Activated CD4-positive, alpha-beta T cell treated with anti-CD3 and anti-CD28 coated beads for 48 hours (primary cell): ENCODE data around the gene LASP1NB.

ENCODE experiments used
- DNase-seq: peaks from one replicate; pipeline ENCODE4 v3.0.0-alpha.2; 2020

The LASP1NB gene

DNA sequence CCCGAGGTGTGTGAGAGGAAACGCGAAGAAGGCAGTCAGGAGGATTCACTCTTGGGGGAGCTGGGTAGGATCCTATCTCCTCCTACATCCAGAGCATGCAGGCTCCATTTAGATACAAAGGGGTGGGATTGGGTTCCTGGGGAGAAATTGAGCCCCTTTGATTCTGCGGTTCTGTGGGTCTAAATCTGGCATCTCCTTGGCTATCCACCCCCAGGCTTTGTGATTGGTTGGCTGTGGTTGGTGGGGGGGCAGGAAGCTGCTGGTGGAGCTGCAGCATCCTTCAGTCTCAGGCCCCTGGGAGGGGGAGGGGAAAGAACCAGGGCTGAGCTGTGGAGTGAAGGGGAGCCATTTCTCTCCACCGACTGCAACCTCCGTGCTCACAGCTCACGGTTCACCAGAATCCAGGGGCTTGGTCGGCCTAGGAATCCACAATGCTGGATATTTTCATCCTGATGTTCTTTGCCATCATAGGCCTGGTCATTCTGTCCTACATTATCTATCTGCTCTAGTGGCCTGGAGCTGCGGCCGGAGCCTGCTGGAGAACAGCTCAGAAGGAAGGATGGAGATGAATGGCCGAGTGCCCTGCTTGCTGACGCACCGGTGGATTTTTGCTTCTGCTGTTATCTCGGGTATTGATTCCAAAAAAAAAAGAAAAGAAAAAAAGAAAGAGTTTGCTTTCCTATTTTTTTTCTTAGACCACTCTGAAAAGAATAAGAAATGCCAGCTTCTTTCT is at the start of gene LASP1NB:
TSS of gene LASP1NB (plus strand) at position 352 of the 733 bp plus-strand sequence.
- DNase-seq, result peak; percentile 50

DNA sequence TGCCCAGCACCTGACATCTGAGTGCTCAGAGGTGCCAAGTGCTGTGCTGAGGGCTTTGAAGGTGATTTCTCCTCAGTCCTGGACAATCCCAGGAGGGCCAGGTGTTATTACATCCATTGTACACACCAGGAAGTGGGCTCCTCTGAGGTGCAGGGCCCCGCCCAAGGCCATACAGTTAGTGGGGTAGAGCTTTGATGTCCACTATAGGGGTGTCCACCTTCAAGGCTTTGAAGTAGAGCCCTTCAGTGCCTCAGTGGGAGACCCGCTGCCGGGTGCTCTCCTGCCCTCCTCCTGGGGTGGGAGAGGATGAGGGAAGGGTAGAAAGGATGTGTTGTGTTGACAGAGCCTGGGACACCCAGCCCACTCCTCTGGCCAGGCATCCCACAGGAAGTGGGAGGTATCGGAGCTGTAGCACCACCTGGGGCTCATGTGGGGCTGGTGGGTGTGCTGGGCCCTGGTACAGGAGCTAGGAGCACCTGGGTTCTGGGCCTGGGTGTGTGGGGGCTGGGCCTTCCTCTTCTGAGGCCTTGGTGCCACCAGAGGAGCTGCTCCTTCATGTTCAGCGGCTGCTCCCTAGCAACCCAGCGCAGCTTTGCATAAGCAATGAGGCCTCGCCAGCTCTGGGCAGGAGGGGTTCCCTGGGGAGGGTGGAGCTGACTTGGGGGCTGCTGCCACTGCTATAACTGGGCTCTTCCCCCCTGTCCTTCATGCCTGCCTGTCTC is 48.1 kb upstream of the LASP1NB start:
- no peak for DNase-seq

DNA sequence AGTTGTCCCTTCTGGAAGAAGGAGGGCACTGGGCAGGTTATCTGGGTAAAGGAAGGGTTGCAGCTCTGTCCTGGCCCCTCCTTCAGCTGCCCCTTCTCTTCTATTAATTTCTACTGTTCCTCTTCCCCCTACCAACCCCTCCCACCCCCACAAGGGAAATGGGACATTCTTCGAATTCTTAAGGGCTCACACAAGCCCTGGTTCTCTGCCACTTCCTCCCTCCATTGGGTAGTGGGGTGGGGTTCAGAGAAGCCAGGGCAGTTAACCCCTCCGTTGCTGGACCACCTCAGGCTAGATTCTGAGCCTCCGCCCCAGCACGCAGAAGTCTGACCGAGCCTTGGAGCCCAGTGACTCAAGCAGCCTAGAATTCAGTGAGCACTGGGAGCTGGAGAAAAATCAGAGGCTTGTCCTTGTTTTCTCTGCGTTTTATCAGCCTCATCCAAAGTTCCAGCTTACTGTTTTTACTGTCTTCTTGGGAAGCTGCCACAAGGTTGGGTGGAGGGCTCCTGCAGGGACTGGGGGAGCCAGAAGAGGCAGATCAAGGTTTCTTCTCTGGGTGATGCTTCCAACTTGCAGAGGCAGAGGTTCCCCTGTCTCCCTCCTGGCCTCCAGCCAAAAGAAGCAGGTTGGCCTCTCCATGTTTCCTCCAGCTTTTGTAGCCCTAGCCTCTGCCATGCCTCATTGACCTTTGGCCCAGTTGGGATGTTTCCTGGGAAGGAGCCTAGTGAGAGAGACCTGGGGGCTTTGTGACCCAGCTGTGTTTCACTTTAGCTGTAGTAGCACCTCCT is 45.3 kb upstream of the LASP1NB start:
- no peak for DNase-seq

DNA sequence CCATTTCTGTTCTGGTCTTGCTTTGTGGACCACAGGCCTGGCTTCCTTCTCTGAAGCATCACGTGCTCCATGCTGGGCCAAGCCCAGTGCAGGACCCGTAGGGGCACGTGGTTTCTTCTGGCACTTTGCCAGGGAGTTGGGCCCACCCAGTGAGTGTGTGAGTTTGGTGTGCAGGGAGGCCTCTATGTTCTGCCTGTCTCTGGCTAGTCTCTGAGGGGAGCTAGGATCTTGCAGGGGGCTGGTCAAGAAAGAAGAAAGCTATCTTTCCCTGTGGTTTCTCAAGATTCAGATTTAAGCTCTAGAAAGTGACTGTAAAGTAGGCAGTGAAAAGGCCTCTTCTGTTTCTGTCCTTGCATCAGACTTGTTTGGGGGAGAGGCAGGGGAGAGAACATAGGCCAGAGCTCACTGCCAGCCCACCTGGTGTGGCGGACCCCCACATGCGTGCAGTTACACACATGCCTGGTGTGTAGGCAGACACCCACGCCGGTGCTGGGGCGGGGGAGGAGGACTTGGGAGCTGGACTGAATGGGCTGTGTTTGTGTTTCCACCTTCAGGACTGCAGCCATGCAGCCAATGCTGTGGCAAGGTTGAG is 43.7 kb upstream of the LASP1NB start:
- peak; percentile 68 for DNase-seq

DNA sequence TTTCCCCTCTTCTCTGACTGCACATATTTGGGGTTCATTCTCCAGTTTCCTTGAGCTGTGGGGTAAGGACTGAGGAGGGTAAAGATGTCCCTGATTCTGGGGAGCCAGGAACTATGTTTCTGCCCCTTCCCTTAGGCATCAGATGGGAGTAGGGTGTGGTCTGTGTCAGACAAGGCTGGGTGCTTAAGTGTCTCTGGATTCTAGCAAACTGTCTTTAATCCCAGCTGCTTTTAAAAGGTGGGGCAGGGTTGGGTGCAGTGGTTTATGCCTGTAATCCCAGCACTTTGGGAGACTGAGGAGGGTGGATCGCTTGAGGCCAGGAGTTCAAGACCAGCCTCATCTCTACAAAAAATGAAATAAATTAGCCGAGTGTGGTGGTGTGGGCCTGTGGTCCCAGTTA is 42.5 kb upstream of the LASP1NB start:
- DNase-seq, result no peak

DNA sequence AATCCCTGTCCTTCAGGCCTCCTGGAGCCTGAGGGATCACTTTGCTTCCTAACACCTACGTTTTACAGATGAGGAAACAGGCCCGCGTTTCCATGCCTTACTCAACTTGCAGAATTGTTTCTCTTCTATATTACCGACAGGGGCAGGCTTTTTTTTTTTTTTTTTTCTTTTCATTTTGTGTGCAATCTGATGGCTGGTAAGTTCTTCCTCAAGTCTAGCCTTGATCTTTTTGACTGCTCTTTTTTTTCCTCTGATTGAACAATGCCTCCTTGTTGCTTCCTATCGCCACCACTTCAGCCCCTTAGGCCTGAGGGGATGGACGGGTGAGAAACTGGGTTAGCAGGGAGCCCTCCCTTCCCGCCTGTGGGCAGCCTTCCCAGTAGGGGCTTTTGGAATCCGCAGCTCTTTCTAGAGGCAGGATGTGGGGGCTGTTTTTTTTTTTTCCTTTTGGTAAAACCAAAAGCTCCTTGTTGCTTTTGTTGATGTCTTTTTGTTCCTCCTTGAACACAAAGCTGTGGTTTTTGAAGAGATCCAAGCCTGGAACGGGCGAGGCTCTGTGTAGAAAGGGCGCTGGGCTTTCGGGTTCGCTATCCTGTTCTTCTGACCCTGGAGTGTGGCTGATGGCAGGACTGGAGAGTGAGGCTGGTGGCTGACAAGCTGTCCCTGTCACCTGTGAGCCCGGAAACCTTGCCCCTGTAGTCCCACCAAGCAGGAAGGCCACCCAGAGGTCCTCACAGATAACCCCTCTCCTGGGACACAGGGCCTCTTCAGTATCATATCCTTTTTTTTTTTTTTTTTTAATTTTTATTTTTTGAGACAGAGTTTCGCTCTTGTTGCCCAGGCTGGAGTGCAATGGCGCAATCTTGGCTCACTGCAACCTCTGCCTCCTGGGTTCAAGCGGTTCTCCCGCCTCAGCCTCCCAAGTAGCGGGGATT is 41.6 kb upstream of the LASP1NB start:
- DNase-seq, result no peak

DNA sequence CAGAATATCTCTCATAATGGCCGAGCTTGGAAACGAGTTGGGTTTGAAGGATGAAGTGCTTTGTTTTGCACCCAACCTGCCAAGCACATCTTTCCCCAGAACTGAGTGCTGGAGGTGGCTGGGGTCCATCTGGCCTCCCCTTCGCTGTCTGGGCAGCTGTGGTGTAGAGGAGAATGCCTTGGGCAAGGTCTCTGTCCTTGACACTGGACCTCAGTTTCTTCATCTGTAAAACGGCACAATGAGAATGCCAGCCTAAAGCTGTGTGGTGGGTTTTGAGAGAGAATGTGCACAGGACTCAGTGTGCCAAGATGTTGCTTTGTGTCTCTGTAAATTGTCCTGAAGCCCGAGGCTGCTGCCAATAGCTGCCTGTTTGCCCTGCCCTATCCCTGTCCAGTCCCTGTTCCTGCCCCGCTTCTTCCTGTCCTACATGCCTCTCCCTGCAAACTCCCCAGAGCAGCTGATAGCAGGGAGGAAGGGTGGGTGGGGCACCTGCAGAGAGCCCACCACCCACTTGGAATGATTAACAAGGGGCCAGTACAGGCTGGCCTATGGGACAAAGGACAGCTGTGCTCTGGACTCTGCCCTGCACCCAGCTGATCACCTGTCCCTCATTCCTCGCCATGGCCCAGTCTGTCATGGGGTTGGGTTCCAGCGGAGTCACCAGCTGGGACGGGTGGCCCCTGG is 40.2 kb upstream of the LASP1NB start:
- no peak for DNase-seq

DNA sequence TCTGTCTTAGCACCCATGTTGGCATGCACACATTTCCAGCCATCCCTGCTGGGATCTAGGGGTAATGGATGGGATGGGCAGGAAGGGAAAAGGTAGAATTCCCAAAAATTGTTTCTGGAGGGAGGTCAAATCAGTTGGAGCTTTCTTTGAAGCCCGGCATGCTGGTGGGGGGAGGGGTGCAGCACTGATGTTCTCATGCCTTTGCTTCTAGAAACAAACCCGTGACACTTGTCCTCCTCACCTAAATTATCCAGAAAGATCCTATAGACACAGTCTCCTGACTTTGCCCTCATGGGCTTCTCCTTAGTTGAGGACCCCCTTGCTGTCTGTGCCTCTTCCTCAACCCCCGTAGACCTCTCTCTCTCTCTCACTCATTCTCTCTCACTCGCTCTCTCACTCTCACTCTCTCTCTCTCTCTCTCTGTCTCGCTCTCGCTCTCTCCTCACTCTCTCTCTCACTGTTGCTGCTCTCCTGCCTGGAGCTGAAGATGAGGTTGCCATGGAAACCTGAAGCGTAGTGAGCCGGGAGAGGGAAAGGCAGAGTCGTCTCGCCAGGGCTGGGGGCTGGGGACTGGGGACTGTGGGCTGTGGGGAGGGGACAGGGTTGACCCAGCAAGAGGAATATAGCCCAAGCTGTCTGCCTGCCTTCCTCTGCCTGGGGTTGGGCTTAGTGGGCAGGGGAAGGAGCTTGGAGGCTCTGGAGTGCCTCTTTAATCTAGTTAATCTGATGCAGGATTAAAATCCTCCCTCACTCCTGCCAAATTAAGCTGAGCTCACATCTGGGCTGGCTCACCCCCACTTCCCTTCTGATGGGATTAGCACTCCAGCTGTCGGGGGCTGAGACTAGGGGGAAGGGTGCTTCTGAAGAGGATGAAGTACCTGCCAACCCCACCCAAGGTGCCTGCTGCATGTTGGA is 39.4 kb upstream of the LASP1NB start:
- no peak for DNase-seq

DNA sequence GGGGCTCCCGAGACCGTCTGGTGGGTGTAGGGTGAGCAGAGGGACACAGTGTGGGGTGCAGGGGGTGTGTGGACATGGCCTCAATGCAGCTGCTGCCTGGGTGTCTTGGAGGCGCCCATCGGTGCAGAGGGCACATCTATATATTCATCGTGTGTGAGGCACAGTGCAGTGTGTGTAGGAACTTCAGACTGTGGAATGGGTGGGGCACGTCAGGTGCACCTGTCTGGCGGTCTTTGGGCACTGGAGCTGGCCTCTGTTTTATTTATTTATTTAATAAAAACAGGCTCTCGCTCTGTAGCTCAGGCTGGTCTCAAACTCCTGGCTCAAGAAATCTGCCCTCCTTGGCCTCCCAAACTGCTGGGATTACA is 38.8 kb upstream of the LASP1NB start:
- no peak for DNase-seq

DNA sequence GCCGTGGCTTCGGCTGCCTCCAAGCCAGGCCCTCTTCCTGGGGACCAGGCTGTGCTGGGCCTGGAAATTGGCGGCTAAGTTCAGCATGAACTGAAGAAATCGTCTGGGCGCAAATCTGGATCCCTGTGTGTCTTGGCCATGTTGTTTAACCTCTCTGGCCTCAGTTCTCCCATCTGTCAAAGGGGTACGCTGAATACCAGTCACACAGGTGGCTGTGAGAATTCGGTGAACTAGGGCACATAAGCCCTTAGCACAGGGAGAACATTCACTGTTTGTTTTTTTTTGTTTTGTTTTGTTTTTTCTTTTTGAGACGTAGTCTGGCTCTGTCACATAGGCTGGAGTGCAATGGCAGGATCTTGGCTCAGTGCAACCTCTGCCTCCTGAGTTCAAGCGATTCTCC is 36.6 kb upstream of the LASP1NB start:
- DNase-seq, result no peak

DNA sequence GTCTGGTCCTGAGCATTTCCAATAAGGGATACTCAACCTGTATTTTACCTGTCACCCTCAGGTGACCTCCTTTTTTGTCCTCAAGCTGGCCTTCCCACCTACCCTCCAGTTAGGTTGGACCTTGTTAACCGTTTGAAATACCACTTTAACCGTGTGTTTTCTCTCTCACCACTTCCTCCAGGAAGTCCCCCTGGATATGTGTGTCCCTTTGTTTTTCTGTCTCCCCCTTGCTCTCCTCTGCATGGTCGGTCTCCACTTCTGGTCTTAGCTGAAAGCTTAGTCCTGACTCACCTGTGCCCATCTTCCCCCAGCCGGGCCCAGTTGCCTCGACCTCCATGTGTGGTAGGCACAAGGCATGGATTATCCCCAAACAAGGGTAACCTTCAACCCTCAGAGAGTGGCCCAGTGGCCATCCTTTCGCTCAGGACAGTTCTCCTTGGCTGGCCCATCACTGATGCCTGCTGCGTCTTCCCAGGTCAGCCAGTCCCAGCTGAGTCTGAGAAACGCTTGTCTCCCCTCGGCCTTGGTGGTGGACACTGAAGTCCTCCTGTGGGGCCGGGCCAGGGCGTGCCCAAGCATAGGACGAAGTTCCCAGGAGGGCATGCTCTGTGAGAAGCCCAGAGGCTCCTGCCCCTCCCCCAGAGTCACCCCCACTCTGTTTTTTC is 35.5 kb upstream of the LASP1NB start:
- no peak for DNase-seq

DNA sequence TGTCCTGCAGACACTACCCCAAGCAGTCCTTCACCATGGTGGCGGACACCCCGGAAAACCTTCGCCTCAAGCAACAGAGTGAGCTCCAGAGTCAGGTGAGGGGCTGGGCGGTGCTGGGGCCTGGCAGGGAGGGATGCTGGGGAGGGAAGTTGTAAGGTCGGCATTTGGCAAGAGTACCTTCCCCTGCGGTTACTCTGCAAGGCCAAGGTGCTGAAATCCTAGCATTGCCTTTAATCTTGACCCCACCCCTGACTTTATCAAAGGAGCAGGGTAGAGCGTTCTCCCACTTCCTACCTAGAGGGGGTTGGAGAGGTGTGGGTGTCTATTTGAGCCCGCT is 35.0 kb upstream of the LASP1NB start:
- no peak for DNase-seq

DNA sequence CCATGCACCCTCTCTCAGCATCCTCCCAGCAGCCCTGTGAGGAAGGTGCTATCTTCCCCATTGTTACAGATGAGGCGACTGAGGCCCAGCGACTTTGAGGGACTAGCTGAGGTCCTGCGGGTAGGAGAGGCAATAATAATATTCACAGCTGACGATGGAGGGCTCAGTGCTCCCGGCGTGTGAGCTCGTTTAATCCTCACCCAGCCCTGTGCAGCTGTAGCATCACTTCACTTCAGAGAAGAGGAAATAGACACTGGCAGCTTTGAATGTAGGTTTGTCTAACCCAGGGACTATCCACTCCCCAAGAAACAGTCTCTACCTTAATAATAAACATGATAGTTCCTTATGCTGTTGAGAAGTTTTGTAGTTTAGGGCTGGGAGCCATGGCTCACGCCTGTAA is 34.0 kb upstream of the LASP1NB start:
- DNase-seq, result no peak

DNA sequence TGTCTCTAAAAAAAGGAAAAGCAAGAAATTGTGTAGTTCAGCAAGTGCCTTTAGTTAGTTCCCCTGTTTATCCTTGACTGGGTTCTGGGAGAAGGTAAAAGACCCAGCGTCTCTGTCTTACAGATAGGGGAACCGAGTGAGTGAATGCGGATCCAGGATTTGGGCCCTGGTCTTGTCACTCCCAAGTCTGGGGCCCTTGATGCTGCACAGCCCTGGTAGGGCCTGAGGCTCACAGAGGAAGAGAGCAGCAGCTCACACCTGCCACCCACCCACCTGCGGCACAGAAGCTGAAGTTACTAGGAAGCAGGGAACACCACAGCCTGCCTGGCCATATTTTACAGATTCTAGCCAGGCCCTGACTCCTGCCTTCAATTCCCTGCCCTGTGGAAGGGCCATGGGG is 33.3 kb upstream of the LASP1NB start:
- DNase-seq, result no peak

DNA sequence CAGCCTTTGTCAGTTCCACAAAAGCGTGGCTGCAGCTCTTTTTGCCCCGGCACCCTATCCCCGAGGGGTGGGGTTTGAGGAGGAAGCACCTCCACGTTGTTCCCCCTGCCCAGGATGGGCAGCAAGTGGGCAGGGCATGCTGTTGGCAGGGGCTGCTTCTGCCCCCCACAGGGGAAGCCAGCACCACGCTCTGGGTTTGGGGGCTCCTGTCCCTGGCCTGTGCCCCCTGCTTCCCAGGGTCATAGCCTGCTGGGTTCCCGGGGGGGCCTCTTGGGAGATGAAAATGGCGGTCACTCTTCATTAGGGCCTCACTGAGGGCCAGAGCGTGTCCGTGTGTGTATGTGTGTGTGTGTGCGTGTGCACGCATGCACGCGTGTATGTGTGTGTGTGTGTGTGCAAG is 32.8 kb upstream of the LASP1NB start:
- no peak for DNase-seq

DNA sequence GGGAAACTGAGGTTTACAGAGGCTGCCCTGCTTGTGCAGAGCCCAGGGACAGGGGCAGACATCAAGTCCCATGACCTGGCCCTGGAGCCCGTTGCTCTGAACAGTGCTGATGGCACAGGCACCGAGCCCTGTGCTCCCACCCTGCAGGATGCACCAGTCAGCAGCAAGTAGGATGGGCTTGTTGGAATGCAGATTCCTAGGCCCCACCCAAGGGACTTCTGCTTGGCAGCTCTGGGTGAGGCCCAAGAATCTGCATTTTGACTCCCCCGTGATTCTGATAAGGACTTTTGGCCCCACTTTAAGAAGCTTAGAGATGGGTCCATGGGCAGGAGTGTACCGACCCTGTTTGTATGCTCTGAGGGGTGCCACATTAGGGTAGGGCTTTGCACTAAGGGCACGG is 32.3 kb upstream of the LASP1NB start:
- no peak for DNase-seq

DNA sequence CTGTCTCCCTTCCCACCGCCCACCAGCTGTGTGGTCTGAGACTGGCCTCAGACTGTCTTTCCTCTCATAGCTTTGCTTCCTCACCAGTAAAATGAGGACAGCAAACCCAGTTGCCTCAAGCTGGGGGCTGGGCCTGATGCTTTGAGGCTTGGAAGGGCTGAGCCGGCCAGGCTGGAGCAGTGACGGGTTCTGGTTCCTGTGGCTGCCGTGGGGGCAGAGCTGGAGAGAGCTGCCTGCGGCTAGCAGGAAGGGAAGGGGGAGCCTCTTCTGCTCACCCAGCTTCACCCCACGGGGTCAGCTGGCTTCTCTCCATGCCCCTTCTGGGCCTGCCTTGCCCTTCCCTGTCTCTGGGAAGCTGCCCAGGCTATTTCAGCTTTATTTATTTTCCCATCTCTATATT is 31.8 kb upstream of the LASP1NB start:
- DNase-seq, result peak; percentile 51

DNA sequence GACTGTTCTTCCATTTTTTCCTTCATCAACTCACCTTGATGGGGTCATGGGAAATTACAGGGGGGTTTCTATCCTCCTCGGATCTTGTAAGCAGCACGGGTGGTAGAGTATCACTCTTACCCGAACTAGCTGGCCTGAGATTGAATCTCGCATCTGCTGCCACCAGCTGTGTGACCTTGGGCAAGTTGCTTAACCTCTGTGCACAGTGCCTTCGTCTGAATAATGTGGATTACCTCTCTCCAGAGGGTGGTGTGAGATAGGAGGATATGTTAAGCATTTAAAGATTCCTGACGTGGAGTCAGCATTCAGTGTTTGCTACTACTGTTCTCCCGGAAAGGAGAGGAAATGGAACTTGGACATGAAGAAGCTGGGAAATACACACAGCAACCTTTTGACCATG is 31.1 kb upstream of the LASP1NB start:
- no peak for DNase-seq

DNA sequence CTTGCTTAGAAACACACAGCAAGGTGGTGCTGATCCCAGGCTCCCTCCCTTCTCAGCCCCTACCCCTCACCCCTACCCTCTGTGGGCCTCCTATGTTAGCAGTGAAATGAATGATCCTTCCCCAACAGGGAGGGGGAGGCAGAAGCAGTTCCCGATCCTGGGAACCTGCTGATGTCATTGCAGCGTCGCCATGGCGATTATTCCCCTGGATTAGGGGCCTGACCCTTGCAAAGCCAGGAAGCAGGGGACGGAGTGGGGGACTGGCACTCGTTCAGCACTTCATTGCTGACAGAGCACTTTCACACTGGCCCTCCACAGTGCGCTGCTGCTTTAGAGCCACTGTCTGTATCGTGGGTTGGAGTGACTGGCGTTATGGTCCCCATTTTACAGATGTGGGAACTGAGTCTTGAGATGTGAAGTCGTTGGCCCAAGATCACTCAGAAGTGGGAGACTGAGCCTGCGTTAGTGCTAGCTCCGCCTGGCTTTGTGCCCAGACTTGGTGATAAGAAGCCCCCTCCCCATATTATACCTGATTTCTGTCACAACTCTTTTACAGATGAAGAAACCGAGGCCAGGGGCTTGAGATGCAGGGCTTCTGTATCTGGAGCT is 29.0 kb upstream of the LASP1NB start:
- DNase-seq, result no peak

DNA sequence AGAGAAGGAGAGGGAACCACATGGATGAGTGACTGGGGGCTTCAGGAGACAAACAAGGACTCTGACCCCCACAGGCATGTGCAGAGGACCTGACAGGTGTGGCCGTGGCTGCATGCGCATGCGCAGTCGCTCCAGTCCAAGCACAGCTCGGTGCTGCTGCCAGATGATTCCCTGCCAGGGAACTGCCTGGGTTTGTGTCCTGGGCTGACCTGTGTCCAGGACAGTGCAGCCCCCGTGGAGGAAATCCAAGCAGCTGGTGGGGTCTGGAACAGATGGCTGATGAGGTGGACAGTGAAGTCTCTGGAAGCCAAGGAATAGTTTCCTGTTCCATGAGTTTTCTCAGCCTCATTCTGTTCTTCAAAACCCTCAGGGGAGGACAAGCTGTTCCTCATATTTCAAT is 28.2 kb upstream of the LASP1NB start:
- DNase-seq, result no peak
